Measurements from ENCODE around the gene RASA2.

DNA sequence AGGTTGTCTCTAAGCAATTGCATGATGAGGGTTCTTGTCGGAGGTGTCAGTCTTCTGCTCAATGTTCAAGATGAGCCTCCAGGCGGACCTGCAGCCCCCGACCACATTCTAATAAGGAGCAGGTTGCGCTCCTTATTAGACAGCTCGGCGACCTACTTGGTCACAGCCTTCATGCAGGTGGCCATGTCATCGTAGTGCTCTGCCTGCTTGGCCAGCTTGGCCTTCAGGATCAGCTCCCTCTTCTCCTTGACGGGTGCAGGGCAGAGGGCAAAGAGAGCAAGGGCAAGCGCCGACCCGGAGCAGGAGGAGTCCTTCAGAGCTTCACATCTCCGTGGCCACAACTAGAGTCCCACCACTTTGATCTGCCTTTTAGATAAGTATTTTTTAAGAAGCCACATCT lies 113.5 kb downstream of the RASA2 start:
- no peak for TF ChIP-seq POLR2A (IDR thresholded peaks at IDR 0.05; ENCODE audit: low read depth)
- TF ChIP-seq, protein P1, sequence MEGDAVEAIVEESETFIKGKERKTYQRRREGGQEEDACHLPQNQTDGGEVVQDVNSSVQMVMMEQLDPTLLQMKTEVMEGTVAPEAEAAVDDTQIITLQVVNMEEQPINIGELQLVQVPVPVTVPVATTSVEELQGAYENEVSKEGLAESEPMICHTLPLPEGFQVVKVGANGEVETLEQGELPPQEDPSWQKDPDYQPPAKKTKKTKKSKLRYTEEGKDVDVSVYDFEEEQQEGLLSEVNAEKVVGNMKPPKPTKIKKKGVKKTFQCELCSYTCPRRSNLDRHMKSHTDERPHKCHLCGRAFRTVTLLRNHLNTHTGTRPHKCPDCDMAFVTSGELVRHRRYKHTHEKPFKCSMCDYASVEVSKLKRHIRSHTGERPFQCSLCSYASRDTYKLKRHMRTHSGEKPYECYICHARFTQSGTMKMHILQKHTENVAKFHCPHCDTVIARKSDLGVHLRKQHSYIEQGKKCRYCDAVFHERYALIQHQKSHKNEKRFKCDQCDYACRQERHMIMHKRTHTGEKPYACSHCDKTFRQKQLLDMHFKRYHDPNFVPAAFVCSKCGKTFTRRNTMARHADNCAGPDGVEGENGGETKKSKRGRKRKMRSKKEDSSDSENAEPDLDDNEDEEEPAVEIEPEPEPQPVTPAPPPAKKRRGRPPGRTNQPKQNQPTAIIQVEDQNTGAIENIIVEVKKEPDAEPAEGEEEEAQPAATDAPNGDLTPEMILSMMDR (IDR thresholded peaks at IDR 0.05): no peak
- TF ChIP-seq EP300 (IDR thresholded peaks at IDR 0.05): no peak
- TF ChIP-seq POLR2AphosphoS5 (IDR thresholded peaks at IDR 0.05): no peak
